ENCODE measurements around the gene RASSF5.

- no peak for TF ChIP-seq CTCF (IDR thresholded peaks at IDR 0.05; ENCODE audit: low read depth, low read length, poor library complexity, severe bottlenecking)
- no peak for TF ChIP-seq EZH2phosphoT487 (IDR thresholded peaks at IDR 0.05; ENCODE audit: borderline replicate concordance, low read length)
Measured at GRCh38 chr1:206472024-206472423, 35.3 kb upstream of the RASSF5 start.

Measured in DOHH2 (cell line).